GM19238 (cell line): ENCODE results near the gene SPI1.
A peak's percentile ranks its signal among the peaks of the same experiment; 100 is the strongest.

Experiments
- DNase-seq: peaks from one replicate; pipeline ENCODE4 v3.0.0; 2011; ENCODE audit warnings: low spot score; ENCODE audit not compliant: insufficient read length

SPI1 gene

GRCh38 chr11:47388697-47389576, 10.6 kb upstream of the SPI1 start:
- no peak for DNase-seq

GRCh38 chr11:47387944-47388696, 9.8 kb upstream of the SPI1 start:
- DNase-seq = no peak

GRCh38 chr11:47384498-47384897, 6.2 kb upstream of the SPI1 start:
- DNase-seq = no peak

GRCh38 chr11:47383071-47383470, 4.7 kb upstream of the SPI1 start:
- DNase-seq = no peak

GRCh38 chr11:47380078-47380477, 1.7 kb upstream of the SPI1 start:
- no peak for DNase-seq

- DNase-seq = no peak
Observed at GRCh38 chr11:47379317-47379716, 970 bp upstream of the SPI1 start.

GRCh38 chr11:47378836-47379170, 456 bp upstream of the SPI1 start:
- DNase-seq = no peak

- DNase-seq = no peak
Observed at GRCh38 chr11:47377571-47378009, 757 bp downstream of the SPI1 start.

GRCh38 chr11:47376525-47377371, 1.6 kb downstream of the SPI1 start:
- DNase-seq = no peak

GRCh38 chr11:47376107-47376524, 2.2 kb downstream of the SPI1 start:
- no peak for DNase-seq

- DNase-seq = no peak
Observed at GRCh38 chr11:47375546-47376085, 2.7 kb downstream of the SPI1 start.

GRCh38 chr11:47375020-47375419, 3.3 kb downstream of the SPI1 start:
- DNase-seq = no peak

- DNase-seq = no peak
Observed at GRCh38 chr11:47374720-47375019, 3.7 kb downstream of the SPI1 start.

GRCh38 chr11:47373876-47374719, 4.2 kb downstream of the SPI1 start:
- peak; percentile 75 for DNase-seq

GRCh38 chr11:47372422-47372821, 5.9 kb downstream of the SPI1 start:
- no peak for DNase-seq

- DNase-seq = no peak
Observed at GRCh38 chr11:47369676-47370075, 8.7 kb downstream of the SPI1 start.

GRCh38 chr11:47366020-47366490, 12.3 kb downstream of the SPI1 start:
- no peak for DNase-seq

GRCh38 chr11:47361419-47361818, 16.9 kb downstream of the SPI1 start:
- no peak for DNase-seq

- DNase-seq = no peak
Observed at GRCh38 chr11:47360341-47360740, 18.0 kb downstream of the SPI1 start.

GRCh38 chr11:47359586-47359985, 18.8 kb downstream of the SPI1 start:
- no peak for DNase-seq

- no peak for DNase-seq
Observed at GRCh38 chr11:47359162-47359561, 19.2 kb downstream of the SPI1 start.
